Stimulated activated CD8-positive, alpha-beta memory T cell treated with anti-CD3 and anti-CD28 coated beads, Interleukin-15, amount 100 ng/mL, for 1 hour (primary cell): ENCODE results near the gene PERP.
"Not testable (repeated sequence)": the region's sequence is repeated elsewhere in the genome, so short reads cannot be mapped to it uniquely, and the experiment has no call there.

Experiments
- DNase-seq: peaks from one replicate; pipeline ENCODE4 v3.0.0-alpha.2; 2020; ENCODE audit warnings: low read depth

Gene PERP

GRCh38 chr6:138107078-138107751, at the start of gene PERP:
Gene PERP, minus strand, starts transcription at chr6:138107419. Its CDS starts 79 bp downstream, at chr6:138107340.
- DNase-seq = peak; percentile 31

- DNase-seq = no peak
Measured at GRCh38 chr6:138155443-138155842, 48.2 kb upstream of the PERP start.

- DNase-seq = no peak
Measured at GRCh38 chr6:138146544-138146943, 39.3 kb upstream of the PERP start.

- no peak for DNase-seq
Measured at GRCh38 chr6:138145402-138145801, 38.2 kb upstream of the PERP start.

GRCh38 chr6:138142806-138143205, 35.6 kb upstream of the PERP start:
- DNase-seq = no peak

GRCh38 chr6:138129190-138129589, 22.0 kb upstream of the PERP start:
- DNase-seq = no peak

GRCh38 chr6:138128096-138128495, 20.9 kb upstream of the PERP start:
- no peak for DNase-seq

- no peak for DNase-seq
Measured at GRCh38 chr6:138124096-138124495, 16.9 kb upstream of the PERP start.

- no peak for DNase-seq
Measured at GRCh38 chr6:138119976-138120375, 12.8 kb upstream of the PERP start.

GRCh38 chr6:138119229-138119628, 12.0 kb upstream of the PERP start:
- DNase-seq = not testable (repeated sequence)

- no peak for DNase-seq
Measured at GRCh38 chr6:138117376-138117914, 10.2 kb upstream of the PERP start.

GRCh38 chr6:138116661-138116999, 9.4 kb upstream of the PERP start:
- DNase-seq = no peak

GRCh38 chr6:138115877-138116660, 8.8 kb upstream of the PERP start:
- no peak for DNase-seq

- DNase-seq = no peak
Measured at GRCh38 chr6:138115201-138115600, 8.0 kb upstream of the PERP start.

- no peak for DNase-seq
Measured at GRCh38 chr6:138113588-138114210, 6.5 kb upstream of the PERP start.

GRCh38 chr6:138110229-138110628, 3.0 kb upstream of the PERP start:
- DNase-seq = no peak

GRCh38 chr6:138109042-138109997, 2.1 kb upstream of the PERP start:
- peak; percentile 70 for DNase-seq

- no peak for DNase-seq
Measured at GRCh38 chr6:138107752-138108592, 753 bp upstream of the PERP start.

GRCh38 chr6:138106665-138107077, 548 bp downstream of the PERP start:
- DNase-seq = no peak

- DNase-seq = no peak
Measured at GRCh38 chr6:138105880-138106664, 1.1 kb downstream of the PERP start.
